GM21360 (cell line): ENCODE data around the gene NFKB1.
"Not testable (repeated sequence)": the region's sequence is repeated elsewhere in the genome, so short reads cannot be mapped to it uniquely, and the experiment has no call there.

Experiments used
- ATAC-seq: cut with Tn5 transposase; IDR thresholded peaks from one replicate; pipeline ENCODE4 v1.9.1; 2021; ENCODE audit warnings: mild to moderate bottlenecking, moderate library complexity; ENCODE audit not compliant: unreplicated experiment

Gene NFKB1

DNA sequence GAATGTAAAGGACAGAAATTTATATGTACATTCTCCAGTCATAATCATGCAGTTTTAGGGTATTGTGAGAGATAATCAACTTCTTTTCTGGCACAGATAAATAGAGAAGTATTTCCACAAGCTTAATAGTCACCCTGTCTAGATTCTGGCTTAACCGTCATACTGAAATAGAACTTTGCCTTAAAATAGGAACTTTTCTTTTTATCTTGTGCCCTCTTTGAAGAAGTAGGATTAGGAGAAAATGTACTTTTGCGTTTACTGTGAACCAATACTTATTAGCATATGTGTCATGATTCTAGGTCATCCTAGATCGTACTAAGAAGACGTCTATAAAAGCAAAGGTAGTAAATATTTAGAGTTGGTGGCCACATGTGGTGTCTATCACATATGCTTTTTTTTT lies 95.4 kb downstream of the NFKB1 start:
- ATAC-seq, result no peak

DNA sequence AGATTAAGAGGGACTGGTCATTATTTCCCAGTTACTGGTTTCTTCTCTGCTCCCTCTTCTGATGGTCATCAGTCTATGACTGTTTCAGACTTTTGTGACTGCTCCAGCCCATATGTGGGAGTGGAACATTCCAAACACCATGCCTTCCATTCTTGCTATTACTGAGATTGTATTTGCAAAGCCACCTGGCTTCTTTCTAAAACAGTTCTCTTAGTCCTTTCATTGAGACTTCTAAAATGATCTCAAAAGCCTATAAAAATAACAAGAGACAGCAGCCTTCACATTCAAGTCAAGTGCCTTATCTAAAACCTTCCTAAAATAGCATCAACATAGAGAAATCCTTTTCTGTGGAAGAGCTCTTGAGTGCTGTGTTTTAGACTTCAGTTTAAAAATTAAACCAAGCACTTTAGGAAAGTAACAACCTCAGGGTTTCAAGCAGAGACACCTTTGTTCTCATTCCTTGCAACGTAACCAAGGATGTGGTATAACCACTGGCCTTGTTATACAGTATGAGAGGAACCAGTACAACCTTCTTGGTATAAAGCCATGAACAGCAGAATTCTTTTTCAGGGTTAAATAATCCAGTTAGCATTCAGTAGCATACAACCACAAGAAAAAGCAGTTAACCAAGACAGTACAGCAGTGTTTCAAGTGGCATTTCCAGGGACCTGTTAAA lies 97.1 kb downstream of the NFKB1 start:
- no peak for ATAC-seq

DNA sequence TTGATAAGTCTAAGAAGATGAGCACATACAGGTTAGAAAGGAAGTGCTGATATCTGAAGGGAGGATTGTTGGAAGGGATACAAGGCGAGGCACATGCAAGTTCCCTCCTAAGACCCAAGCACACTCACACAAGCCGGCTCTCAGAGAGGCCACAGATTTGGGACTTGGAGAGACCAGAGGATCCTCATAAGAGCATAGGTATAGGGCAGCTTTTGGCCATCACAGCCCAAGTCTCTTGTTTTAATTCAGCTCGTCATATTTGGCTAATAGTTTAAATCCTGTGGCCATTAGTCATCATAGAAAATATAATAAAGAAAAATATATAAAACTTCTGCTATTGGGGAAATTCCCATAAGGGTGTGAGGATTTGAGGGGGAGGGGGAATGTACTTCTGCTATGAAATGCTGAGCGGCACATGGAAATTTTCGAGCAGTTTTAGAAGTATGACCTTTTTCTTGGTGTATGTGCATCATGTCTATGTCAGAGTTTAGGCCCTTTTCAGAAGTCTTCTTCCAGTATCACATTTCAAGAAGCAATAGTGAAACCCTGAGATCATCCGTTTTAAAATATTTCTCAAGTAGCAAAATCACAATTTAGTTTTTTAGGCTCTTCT lies 97.7 kb downstream of the NFKB1 start:
- peak; percentile 69 for ATAC-seq

DNA sequence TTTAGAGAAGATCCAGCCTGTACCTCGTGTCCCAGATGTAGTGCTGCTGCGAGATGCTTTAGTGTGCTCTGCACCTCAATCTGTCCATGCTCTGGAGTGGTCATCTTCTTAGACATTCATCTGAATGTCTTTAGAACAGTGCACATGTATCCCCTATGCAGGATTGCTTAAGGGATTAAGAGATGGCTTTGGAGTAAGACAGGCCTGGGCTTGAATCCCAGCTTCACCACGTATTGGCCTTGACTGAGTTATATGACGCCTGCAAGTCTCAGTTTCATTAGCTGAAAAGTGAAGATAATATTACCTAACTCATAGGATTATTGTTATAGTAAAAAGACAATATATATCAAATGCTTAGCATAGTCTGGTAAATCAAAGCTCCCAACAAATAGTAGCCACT lies 98.3 kb downstream of the NFKB1 start:
- ATAC-seq, result no peak

DNA sequence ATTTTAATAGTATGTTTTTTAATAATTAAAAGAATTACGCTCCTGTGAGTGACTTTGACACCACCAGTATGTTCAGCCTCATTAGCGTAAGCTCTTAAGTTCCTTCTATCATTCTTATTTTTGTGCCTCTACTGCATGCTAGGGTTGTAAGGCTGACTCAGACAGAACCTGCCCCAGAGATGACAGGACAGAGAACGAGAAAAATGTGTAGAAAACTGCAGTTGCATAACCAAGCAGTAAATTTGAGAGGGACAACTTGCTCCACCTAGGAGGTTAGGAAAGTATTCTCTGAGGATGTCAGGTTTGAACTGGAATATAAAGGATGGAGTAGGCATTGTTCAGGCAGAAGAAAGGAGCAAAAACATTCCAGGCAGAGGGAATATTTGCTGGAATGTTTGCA lies 98.7 kb downstream of the NFKB1 start:
- no peak for ATAC-seq

DNA sequence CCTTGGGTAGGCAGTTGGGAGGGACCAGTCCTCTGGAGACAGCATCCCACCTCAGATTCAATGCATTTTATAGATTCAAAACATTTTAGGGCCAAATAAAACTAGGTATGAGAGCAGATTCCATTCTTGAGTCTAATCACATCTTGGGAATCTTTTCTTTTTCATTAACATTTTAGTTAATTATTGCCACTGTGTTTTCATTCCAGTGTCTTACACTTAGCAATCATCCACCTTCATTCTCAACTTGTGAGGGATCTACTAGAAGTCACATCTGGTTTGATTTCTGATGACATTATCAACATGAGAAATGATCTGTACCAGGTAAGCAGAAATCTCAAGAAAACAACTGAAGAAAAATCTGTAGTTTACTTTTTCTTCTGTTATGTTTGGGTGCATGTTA lies 99.5 kb downstream of the NFKB1 start:
- ATAC-seq, result no peak

DNA sequence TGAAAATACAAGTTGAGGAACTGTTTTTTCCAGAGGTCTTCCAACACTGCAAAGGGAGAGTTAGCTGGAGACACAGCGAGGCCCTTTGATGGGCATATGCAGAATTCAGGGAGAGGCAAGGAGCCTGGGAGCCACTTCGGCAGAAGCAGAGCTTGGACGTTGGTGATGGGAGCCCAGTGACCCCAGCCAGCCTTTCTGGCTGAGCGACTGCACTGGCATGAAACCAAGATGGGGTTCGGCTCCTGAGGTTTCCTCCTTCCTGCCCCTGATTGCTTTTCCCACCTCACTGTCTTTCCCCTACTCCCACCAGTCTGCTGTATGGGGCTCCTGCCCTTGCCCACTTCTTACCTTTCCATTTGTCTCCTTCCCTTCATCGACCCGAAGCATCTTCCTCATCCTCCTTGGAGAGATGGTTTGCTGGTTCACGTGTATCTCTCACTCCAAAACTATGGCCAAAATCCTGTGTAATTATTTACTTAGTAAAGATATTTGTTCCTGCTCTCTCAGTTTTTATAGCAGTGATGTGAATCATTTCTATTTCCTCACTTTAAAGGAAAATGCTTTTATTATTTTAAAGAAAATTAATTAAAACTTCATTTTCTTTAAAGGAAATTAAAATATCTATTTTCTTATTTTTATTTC lies 100.5 kb downstream of the NFKB1 start:
- ATAC-seq, result no peak

DNA sequence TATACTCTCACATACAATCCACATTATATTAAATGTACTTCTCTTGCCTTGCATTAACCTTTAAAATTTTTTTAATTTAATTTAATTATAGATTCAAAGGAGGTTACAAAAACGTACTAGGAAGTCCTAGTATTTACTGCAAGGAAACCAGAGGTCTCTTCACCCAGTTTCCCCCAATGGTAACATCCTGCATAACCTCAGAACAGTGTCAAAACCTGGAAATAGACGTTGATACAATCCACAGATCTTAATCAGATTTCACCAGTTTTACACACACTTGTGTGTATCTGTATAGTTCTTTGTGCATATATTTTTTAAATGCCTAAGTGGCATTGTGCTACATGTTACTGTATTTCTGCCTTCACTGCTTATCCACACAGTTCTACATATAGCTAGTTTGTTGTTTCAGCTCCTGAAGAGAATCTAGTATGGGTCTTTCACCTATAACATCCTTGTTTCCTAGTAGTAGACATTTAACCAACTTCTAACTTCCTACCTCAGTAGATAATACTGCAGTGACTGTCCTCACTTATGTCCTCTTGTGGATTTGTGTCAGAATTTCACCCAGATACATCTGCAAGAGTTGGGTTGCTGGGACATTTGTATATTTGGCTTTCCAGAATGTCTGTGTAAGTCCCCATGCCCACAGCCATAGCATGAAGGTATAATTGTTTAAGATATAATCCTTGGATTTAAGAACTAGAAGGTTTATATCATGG lies 103.2 kb downstream of the NFKB1 start:
- ATAC-seq, result no peak

DNA sequence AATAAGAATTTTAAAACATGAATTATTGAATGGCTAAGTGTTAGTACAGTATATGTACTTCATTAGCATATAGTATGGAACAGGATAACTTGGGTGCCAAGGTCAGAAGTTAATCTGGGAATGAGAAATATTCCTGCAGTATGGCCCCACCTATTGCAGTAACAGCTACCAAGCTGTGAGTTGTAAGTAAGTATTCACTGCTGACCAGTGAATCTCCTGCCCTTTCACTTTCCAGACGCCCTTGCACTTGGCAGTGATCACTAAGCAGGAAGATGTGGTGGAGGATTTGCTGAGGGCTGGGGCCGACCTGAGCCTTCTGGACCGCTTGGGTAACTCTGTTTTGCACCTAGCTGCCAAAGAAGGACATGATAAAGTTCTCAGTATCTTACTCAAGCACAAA lies 105.1 kb downstream of the NFKB1 start:
- no peak for ATAC-seq

DNA sequence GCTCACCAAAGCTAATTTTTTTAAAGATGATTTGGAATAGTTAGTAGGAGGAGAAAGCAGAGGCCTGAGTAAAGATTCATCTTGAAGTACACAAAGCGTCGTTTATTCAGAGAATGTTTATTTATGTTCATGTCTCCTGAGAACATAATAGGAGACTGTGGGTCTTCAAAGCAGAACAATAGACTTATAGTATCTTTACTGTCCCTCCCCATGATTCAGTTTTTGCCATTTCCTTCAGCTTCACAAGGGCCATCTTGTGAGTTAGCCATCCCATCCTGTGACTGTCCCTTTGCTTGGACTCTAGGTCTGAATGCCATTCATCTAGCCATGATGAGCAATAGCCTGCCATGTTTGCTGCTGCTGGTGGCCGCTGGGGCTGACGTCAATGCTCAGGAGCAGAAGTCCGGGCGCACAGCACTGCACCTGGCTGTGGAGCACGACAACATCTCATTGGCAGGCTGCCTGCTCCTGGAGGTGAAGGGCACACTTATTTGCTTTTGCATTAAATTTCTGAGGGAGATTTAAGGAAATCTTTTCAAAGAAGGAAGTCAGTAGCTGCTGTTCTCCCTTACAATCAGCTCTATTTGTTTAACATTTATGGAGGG lies 105.8 kb downstream of the NFKB1 start:
- no peak for ATAC-seq

DNA sequence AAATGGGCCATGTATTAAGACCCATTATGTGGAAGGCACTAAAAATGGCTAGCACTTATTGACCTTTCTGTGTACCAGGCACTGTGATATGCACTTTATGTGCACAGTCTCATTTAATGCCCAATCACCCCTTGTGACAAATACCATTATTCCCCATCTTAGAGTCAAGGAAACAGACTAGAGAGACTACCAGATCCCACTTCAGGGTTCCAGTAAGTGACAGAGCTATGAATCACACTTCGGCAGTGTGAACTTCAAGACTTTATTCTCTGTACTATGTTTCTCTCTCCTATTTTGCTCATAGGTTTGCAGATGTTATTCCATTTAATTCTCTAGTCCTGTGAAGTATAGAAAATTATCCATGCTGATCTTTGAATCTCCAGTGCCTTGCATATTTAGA lies 107.0 kb downstream of the NFKB1 start:
- no peak for ATAC-seq

DNA sequence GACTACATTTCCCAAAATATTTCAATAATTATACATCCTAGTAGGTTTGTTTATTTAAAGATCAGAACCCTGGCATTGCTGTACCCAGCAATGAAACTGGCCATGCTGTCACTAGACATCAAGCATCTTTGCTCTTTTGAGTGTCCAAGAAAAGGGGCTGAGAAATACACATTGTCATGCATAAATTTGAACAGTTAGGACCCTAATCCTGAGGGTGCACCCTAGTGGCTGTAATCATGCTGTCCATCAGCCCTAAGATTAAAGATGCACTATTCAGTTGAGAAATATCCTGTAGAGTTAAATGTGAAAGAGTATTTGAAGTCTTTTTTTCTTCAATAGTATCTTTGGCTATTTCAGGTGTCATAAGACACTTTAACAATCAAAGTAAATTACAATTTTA lies 108.8 kb downstream of the NFKB1 start:
- no peak for ATAC-seq

DNA sequence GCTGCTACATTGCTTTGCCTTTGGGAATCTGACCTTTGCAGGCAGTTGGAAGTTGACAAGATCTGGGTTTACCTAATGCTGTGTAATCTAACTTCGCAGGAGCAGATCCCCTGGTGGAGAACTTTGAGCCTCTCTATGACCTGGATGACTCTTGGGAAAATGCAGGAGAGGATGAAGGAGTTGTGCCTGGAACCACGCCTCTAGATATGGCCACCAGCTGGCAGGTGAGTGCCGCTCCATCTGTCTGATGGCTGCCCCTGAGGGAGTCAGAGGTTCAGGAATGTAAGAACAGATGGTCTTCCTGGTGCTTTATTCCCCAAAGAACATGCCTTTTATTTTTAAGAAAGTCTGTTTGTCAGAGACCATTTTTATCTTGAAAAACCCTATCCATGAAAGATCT lies 109.3 kb downstream of the NFKB1 start:
- ATAC-seq, result no peak

DNA sequence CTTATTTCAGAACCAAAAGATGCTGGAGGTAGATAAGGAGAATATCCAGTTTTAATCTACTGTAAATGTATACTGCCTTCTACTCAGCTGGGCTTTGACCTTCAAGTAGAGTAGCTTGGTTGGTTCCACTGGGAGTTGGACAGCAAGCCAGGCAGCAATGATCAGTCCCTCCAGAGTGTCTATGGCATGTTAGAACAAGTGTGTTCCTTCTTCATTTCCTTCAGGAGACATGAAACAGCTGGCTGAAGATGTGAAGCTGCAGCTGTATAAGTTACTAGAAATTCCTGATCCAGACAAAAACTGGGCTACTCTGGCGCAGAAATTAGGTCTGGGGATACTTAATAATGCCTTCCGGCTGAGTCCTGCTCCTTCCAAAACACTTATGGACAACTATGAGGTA lies 111.1 kb downstream of the NFKB1 start:
- ATAC-seq, result no peak

DNA sequence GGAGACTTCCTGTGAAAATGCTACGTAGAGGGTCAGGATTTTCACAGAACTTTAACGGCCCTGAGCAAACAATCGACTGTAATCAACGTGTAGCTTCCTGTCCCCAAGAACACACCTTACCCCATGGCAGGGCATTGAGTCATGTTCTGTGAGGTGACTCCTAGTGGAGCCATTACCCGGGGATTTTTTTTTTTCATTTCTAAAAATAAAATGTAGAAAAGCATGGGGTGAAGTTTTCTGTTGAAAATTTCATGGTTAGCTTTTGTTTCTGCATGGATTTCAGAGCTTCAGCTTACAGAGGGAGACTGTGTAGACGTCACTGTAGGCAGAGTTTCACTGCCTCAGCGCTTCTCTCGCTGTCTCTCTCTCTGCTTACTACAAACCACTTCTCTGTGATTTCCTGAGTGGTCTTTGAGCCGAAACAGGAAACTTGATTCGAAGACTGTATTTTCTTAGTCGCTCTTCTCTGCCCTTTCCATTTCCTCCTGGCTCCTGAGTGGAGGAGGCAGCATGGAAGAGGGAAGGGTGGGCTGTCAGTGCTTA lies 111.7 kb downstream of the NFKB1 start:
- ATAC-seq, result no peak

DNA sequence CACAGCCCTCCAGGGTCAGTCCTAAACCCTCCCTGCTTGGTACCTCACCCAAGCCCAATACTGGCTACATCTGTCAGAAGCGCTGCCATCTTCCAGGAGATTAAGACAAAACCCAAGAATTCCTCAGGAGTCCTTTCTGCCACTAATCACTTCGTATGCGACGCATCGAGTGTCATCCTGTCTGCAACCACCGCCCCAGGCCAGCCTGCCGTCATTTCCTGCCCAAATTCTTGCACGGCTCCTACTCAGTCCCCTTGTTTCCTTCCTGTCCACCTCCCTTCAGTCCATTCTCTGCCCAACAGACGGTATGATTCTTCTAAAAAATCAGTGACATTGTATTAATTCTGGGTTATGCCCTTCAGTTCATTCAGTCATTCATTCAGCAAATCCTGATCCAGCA lies 113.6 kb downstream of the NFKB1 start:
- ATAC-seq, result no peak

DNA sequence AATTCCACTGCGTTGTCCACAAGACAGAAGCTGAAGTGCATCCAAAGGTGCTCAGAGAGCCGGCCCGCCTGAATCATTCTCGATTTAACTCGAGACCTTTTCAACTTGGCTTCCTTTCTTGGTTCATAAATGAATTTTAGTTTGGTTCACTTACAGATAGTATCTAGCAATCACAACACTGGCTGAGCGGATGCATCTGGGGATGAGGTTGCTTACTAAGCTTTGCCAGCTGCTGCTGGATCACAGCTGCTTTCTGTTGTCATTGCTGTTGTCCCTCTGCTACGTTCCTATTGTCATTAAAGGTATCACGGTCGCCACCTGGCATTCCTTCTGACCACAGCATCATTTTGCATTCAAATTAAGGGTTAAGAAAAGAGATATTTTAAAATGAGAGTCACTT lies 115.5 kb downstream of the NFKB1 start:
- no peak for ATAC-seq

DNA sequence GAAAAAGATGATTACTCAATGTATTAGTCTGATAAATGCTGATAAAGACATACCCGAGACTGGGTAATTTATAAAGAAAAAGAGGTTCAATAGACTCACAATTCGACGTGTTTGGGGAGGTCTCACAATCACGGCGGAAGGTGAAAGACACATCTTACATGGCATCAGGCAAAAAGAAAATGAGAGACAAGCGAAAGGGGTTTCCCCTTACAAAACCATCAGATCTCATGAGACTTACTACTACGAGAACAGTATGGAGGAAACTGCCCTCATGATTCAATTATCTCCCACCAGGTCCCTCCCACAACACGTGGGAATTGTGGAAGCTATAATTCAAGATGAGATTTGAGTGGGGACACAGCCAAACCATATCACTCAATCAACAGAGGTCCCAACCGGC lies 117.9 kb downstream of the NFKB1 start:
- not testable (repeated sequence) for ATAC-seq

DNA sequence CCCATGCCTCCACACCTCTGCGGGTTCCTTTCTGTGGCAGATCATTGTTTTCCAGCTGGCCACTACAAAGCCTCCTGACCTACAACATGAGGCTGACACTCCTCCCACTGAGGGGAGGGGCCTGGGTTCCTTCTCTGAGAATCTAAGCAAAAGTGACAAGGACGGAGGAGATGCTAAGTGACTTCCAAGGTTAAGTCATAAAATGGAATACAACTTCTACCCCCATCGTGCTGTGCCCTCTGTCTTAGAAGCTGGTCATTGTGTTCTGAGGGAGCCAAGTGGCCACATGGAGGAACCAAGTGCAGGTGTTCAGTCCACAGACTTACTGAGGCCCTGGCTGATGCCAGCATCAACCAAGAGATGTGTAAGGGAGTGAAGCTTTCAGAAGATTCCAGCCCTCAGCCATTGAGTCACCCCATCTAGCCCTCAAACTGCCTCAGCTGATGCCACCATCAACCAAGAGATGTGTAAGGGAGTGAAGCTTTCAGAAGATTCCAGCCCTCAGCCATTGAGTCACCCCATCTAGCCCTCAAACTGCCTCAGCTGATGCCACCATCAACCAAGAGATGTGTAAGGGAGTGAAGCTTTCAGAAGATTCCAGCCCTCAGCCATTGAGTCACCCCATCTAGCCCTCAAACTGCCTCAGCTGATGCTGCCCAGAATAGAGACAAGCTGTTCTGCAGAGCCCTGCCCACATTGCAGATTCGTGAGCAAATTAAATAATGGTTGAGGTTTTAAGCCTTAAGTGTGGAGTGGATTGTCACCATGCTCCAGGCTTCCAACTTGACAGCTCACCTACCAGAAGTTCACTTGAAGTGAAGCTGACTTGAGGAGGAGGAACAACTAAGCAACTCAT lies 118.8 kb downstream of the NFKB1 start:
- ATAC-seq, result peak; percentile 25
